ENCODE measurements around the gene TRAPPC1.
A peak's percentile ranks its signal among the peaks of the same experiment; 100 is the strongest.

Gene TRAPPC1

DNA sequence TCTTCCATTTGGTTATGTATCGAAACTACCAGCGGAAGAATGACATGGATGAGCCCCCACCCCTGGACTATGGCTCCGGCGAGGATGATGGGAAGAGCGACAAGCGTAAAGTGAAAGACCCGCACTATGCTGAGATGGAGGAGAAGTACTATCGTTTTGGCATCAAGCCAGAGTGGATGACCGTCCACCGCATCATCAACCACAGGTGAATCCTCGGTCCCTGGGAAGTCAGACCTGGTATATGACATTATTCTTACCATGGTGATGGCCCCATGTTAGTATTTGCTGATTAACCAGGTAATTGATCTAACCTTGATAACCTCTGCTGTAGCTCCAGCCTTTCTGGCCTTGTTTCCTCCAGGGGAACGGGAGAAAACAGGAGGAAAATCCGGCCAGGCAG lies 34.7 kb downstream of the TRAPPC1 start:
- no peak for DNase-seq

- DNase-seq, result no peak
These were observed 36.9 kb downstream of the TRAPPC1 start for GRCh38 chr17:7894866-7895265.

DNA sequence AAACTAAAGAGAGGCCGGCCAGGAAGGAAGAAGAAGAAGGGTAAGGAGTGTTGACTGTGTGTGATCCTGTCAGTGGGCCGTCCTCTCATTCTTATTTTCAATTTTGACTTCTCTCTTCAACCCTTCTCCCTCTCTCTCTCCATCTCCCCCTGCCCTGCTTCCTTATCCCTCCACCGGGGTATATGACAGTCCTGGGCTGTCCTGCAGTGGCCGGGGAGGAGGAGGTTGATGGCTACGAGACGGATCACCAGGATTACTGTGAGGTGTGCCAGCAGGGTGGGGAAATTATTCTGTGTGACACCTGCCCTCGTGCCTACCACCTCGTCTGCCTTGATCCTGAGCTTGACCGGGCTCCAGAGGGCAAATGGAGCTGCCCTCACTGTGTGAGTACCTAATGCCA lies 37.5 kb downstream of the TRAPPC1 start:
- no peak for DNase-seq

DNA sequence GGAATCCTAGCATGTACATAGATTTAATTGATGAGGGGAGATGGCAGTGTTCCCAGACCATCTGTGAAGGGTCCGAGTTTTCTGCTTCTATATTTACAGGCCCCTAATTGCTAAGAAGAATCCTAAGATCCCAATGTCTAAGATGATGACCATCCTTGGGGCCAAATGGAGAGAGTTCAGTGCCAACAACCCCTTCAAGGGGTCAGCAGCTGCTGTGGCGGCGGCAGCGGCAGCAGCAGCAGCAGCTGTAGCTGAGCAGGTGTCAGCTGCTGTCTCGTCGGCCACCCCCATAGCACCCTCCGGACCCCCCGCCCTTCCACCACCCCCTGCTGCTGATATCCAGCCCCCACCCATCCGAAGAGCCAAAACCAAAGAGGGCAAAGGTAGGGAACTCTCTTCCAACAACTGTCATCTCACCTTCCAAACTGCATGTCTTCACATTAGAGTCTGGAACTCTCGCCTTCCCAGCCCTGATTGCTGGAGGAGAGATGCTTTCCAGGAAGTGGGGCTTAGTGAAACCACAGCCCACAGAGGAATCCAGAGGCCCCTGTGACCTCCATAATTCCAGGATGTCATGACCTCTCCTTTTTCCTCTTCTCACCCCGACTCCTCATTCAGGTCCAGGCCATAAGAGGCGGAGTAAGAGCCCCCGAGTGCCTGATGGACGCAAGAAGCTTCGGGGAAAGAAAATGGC lies 38.4 kb downstream of the TRAPPC1 start:
- no peak for DNase-seq

GRCh38 chr17:7889166-7889955 lies 42.4 kb downstream of the TRAPPC1 start:
- peak; percentile 66 for DNase-seq

GRCh38 chr17:7888184-7888920 lies 43.4 kb downstream of the TRAPPC1 start, which contains the start of gene CHD3:
Gene CHD3 (plus strand): TSS chr17:7888789. CDS start chr17:7889001, 212 bp downstream.
- DNase-seq, result no peak

- DNase-seq, result peak; percentile 95
These were observed 44.1 kb downstream of the TRAPPC1 start for GRCh38 chr17:7887482-7888183.

GRCh38 chr17:7887038-7887481 lies 44.7 kb downstream of the TRAPPC1 start:
- no peak for DNase-seq

- peak; percentile 80 for DNase-seq
These were observed 45.3 kb downstream of the TRAPPC1 start for GRCh38 chr17:7886227-7887037.

GRCh38 chr17:7885367-7886226 lies 46.1 kb downstream of the TRAPPC1 start:
- no peak for DNase-seq

- no peak for DNase-seq
These were observed 47.0 kb downstream of the TRAPPC1 start for GRCh38 chr17:7884581-7885366.

DNA sequence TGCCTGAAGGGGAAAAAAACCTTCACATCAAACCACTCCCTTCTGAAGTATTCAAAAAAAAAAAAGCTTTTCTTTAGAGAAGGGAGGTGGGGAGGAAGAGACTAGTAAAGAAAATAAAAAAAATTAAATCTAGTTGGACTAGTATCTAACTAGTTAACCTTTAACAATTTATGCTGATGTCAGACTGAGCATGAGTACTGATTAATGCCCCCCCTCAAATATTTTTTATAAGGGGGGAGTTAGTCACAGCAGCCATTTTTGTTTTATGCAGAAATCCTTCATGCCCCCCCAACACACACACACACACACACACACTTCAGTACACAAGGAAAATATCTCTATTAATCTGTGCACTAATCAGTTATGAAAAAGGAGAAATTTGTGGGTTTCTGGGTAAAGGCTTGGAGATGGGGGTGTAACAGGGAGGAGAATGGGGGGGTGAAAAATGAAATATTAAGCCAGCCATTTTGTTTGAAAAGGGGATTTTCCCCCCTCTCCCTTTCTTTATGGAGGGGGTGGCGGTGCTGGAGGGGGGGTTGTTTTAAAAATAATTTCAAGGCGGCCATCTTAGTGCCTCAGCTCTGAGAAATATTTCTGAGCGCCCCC lies 47.9 kb downstream of the TRAPPC1 start:
- peak; percentile 20 for DNase-seq

DNA sequence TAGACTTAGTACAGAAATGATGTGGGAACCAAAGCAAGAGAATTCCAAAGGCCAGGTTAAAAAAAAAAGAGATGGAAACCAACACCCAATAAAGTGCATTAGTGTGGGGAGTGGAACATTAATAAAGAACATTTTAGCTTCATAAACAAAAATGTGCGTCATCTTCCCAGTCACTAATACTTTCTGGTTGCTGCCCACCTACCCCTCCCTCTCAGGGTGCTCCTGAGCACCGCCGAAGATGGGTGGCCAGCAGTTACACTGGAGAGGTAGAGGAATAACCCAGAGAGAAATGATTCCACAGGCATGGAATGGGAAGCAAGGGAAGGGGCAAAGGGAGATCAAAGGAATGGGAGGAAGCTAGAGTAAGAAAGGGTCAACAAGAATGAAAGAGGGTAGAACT lies 49.1 kb downstream of the TRAPPC1 start:
- DNase-seq, result no peak

- no peak for DNase-seq
These were observed 49.7 kb downstream of the TRAPPC1 start for GRCh38 chr17:7882068-7882467.

DNA sequence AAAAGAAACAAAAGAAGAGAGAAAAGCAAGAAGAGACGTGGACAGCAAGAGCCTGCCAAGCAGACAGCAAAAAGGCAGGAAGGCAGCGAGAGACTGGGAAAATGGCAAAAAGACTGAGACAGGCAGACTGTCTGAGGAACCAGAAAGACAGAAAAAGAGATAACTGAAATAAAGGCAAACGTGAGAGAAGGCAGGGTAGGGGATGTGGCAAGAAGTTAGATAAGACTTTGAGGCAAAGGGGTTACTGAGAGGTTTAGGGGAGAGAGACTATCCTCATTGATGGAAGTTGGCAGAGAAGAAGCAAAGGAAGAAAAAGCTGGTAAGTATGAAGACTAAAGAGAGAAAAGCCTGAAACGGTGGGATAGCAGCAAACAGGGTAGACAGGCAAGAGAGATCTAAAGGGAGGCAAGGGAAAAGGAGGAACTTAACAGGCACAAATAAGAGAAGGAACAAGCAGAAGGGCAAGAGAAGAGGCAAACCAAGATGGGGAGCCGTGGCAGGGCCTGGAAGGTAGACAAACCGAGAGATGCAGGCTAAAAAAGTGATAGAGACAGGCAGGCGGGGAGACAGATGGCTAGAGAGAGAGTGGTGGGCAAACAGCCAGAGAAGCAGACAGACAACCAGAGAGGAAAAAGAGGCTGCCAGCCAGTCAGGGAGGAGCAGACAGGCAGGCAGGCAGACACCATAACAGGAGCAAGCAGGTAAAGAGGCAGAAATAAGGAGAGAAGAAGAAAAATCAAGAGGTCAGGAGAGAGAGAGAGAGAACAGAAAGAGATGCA lies 50.3 kb downstream of the TRAPPC1 start:
- no peak for DNase-seq
